Motor neuron (in vitro differentiated cells): ENCODE data around the gene TRIAP1. TPM values are rescaled to one million over a fixed set of nuclear protein-coding genes. Genes with fewer than 3 reads are reported as not detected.

Source experiments
- ATAC-seq, 8 experiments: fragments of 200-7000 bp; cut with Tn5 transposase; replicated peaks in 6 of 8; 2 replicates each; pipeline ENCODE4 v1.8.0; 2021; ENCODE audit warnings: mild to moderate bottlenecking in 8 of 8, moderate library complexity in 8 of 8
- H3K27ac ChIP-seq, 2 donors: fragments of 250-450 bp; sonication (Bioruptor Pico); 2 replicates each; pipeline ENCODE4 v1.9.0; 2021; ENCODE audit warnings: antibody characterized with exemption in 2 of 2, mild to moderate bottlenecking in 2 of 2, moderate library complexity in 1 of 2
- H3K4me1 ChIP-seq, 2 donors: fragments of 250-450 bp; sonication (Bioruptor Pico); replicated peaks in 1 of 2; 2 replicates each; pipeline ENCODE4 v1.6.1; 2021; ENCODE audit warnings: antibody characterized with exemption in 2 of 2, mild to moderate bottlenecking in 2 of 2, moderate library complexity in 1 of 2
- H3K4me3 ChIP-seq, 5 donors: fragments of 250-450 bp; sonication (Bioruptor Pico); 2 replicates each; pipeline ENCODE4 v1.9.0; 2021; ENCODE audit warnings: antibody characterized with exemption in 5 of 5, mild to moderate bottlenecking in 5 of 5, moderate library complexity in 4 of 5
- WGBS, 10 experiments: fragments of 450-650 bp; shearing (Covaris generic); methylation state at CpG; one replicate each; pipeline ENCODE4 v1.0.0; 2022; 5-methylcytosine and 5-hydroxymethylcytosine counted together
- in situ Hi-C, 9 experiments: fragments of 400-800 bp; cut with MboI; loops; one replicate each; pipeline ENCODE4 v1.15.0; 2021; ENCODE audit warnings: low sequenced_read_pairs in 9 of 9, low pct_unique_long_range_greater_than_20kb in 2 of 9; ENCODE audit not compliant: unreplicated experiment in 9 of 9
- total RNA-seq, 8 experiments: library from RNA; unstranded; fragments of 300-600 nt; gene quantifications; 2 replicates each; pipeline versions ENCODE4 v1.2.3 to v1.2.4, GENCODE V29; 2022

TRIAP1 gene
- total RNA-seq, 8 experiments from 2014 or later, result 25.0 to 90.0 (median 41.5) TPM

DNA sequence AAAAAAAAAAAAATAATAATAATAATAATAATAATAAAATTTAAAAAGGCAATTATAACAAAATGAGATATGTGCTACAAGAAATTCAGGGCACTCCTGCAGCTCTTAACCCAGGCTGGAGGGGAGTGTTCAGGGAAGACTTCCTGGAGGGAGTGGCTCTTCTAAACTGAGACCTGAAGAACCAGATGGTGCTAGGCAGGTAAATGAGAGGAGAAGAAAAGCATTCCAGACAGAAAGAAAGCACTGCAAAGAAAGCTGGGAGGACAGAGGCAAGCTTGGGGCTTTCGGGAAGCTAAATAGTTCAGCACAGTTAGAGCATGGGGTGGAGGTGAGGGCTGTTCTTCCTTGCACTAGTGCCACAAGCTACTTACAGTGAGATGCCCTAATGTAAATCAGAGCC lies 33.3 kb upstream of the TRIAP1 start:
- Histone ChIP-seq H3K4me3 (no peak overlapping the region), H3K27ac (no peak overlapping the region), H3K4me1 (peaks cover 0 to 4% of the 10 kb centered on the region in 2 donors)
- 25 to 100% (median 85%) methylated on average over 1 of the region's 1 CpG; no CpG with 5 or more reads in 2 of the 10 experiments for WGBS, 10 experiments
- in situ Hi-C loops, result no loop called here
- ATAC-seq, result peak in 1 of 8 experiments; percentile 20

DNA sequence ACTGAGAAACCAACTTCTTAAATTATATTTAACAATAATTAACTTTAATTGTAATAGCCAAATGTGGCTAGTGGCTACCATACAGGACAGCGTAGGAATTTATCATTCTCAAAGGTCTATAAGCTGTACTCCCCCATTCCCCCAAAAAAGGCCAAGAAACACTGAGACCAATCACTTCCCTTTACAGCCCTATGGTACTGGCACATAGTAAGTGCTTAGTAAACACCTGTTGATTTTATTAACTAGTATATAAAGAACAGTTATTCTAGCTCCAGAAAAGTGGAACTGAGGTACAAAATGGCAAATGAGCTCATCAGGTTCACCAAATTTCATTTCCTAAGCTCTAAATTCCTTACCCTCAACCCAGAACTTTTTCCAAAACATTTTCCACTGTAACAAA lies 29.5 kb upstream of the TRIAP1 start:
- in situ Hi-C loops, result no loop called here
- Histone ChIP-seq H3K4me3 (no peak overlapping the region), H3K27ac (no peak overlapping the region), H3K4me1 (peaks cover 2 to 6% of the 10 kb centered on the region in 2 donors)
- ATAC-seq, result no peak
- WGBS, 10 experiments, result 71 to 100% (median 100%) methylated on average over 1 of the region's 1 CpG; no CpG with 5 or more reads in 2 of the 10 experiments

DNA sequence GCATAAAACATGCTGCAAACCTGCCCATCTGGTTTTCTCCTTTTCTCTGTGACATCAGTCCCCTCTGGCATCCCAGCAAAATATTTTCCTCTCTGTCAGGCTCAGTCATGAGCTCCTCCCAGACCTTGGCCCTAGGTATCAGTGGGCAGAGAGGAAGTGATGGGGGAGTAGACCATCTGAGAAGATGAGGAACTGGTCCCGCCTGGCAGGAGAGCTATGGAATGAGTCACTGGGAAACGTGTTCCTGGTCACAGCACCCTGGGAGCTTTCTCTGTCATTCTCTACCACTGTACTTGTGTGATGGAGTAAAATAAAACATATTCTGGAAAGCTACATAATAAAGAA lies 28.4 kb upstream of the TRIAP1 start:
- peak in 6 of 8 experiments; percentile 7 to 47 (median 14) for ATAC-seq
- 0 to 50% (median 33%) methylated on average over 1 of the region's 2 CpGs; no CpG with 5 or more reads in 7 of the 10 experiments for WGBS, 10 experiments
- Histone ChIP-seq H3K27ac (no peak overlapping the region), H3K4me1 (peaks cover 5 to 10% of the 10 kb centered on the region in 2 donors), H3K4me3 (no peak overlapping the region)
- in situ Hi-C loops, result loop anchor here in 1 of 9 experiments (25.0 kb wide), 1 partner anchor 262 kb away; the partner anchor contains the start of gene RPLP0

DNA sequence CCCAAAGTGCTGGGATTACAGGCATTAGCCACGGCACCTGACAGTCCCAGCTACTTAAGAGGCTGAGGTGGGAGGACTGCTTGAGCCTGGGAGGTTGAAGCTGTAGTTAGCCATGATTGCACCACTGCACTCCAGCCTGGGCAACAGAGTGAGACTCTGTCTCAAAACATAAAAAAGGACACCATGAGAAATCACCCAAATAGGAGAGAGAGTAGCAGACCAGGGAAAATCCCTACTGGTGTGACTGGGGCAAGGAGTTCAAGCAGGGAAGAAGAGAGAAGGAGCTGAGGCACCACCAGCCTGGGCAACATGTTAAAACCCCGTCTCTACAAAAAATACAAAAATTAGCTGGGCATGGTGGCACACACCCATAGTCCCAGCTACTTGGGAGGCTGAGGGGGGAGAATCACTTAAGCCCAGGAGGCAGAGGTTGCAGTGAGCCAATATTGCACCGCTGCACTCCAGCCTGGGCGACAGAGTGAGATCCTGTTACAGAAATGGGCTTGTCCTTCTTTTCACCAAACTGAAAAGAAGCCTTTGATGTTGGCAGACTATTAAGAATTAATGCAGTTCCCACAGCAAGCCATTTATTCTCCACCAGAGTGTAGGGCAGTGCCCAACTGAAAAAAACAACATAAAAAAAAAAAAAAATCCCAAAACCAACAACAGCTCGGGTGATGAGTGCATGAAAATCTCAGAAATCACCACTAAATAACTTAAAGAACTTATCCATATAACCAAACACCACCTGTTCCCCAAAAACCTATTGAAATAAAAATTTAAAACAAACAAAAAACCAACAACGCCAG lies 27.8 kb upstream of the TRIAP1 start:
- Histone ChIP-seq H3K27ac (no peak overlapping the region), H3K4me1 (peaks cover 5 to 10% of the 10 kb centered on the region in 2 donors), H3K4me3 (no peak overlapping the region)
- ATAC-seq, result no peak
- in situ Hi-C loops, result loop anchor here in 1 of 9 experiments (25.0 kb wide), 1 partner anchor 262 kb away; the partner anchor contains the start of gene RPLP0
- WGBS, 10 experiments, result 13 to 100% (median 71%) methylated on average over 2 to 6 of the region's 6 CpGs; no CpG with 5 or more reads in 1 of the 10 experiments

DNA sequence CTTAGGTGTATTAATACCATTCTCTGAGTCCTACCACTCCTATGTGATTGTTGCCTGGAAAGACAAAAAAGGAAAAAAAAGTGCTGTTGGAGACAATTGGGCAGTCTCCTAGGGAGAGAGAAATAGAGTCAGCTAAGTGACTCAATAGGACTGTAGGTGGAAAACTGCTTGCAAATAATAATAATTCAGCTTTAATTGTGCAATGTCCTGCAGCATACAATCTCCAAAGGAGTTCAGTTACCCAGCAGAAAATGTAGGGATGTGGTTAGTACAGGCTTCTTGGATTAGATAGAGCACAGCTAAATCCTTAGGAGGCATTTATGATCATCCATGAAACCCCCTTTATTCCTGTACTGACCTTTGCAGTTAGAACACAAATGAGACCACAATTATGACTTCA lies 26.3 kb upstream of the TRIAP1 start:
- peaks cover 5 to 13% of the 10 kb centered on the region in 2 donors for H3K4me1 ChIP-seq
- no peak overlapping the region for H3K27ac ChIP-seq
- ATAC-seq, result no peak
- no peak overlapping the region for H3K4me3 ChIP-seq
- in situ Hi-C loops, result loop anchor here in 1 of 9 experiments (25.0 kb wide), 1 partner anchor 260 kb away; the partner anchor contains the start of gene RPLP0

DNA sequence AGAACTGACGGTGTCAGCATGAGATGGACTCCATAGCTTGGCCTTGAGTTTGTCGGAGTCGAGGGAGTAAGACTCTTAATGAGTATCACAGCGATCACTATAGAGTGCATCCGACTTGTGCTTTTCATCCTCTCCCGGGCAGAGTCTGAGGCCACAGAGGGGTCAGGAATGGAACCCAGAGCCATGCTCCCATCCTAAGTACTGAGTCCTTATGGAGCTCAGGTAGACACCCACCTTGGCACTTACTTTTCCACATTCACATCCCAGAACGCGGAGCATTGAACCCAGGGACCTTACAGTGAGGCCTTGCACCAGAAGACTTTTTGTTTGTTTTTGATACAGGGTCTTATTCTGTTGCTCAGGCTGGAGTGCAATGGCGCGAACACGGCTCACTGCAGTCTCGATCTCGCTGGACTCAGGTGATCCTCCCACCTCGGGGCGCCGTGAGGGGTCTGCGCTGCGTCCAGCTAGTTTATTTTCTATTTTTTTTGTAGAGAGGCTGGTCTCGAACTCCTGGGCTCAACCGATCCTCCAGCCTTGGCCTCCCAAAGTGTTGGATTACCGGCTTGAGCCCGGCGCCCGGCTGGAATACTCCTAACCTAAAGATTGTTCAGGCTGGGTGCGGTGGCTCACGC lies 24.1 kb upstream of the TRIAP1 start:
- in situ Hi-C loops, result loop anchor here in 1 of 9 experiments (25.0 kb wide), 1 partner anchor 258 kb away; the partner anchor contains the start of gene RPLP0
- Histone ChIP-seq H3K4me1 (peaks cover 7 to 19% of the 10 kb centered on the region in 2 donors), H3K27ac (peak overlapping the region; percentile 97 to 98), H3K4me3 (peak overlapping the region; percentile 66 to 95 (median 70))
- WGBS, 10 experiments, result 8 to 90% (median 77%) methylated on average over 2 to 14 of the region's 26 CpGs; no CpG with 5 or more reads in 4 of the 10 experiments
- ATAC-seq, result peak in 7 of 8 experiments; percentile 15 to 41 (median 35)

DNA sequence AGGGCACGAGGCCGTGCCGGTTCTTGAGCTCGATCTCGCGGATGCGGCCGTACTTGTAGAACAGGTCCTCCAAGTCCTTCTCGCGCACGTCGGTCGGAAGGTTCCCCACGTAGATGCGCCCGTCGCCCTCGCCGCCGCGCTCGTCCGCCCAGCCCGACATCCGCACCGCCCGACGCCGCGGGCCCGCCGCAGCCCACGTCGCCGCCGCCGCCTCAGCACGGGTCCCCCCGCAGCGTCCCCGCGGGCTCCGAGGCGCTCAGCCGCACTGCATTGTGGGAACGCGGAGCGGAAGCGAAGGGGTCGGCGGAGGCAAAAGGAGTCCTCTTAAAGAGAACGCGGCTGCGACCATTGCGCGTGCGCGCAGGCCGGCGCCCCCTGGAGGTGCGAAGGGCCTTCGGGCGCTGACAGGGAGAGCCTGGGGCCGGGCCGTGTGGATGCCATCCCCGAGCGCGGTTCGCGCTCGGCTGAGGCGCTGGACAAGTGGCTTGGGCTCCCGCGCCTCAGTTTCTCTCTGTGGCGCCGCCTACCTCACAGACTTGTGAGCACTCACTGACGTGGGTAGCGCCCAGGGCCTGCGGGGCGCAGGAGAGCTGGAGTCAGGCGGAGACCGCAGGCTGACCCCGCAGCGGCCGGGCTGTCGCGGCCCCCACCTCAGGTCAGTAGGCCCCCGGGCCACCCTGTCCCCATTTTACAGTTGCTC lies 23.4 kb upstream of the TRIAP1 start, which contains the start of gene SRSF9:
Gene SRSF9, minus strand, starts transcription at position 299 of the 700 bp plus-strand sequence. Its CDS starts 139 bp downstream, at position 160.
- peak; percentile 82 to 96 (median 92) for ATAC-seq
- H3K4me1 ChIP-seq, result peaks cover 7 to 19% of the 10 kb centered on the region in 2 donors
- H3K4me3 ChIP-seq, result peak within 1 kb of the TSS; percentile 66 to 95 (median 70)
- in situ Hi-C loops, result loop anchor here in 1 of 9 experiments (25.0 kb wide), 1 partner anchor 257 kb away; the partner anchor contains the start of gene RPLP0
- 0 to 2% (median 0%) methylated on average over 4 to 17 of the region's 88 CpGs; no CpG with 5 or more reads in 7 of the 10 experiments for WGBS, 10 experiments
- H3K27ac ChIP-seq, result peak within 1 kb of the TSS; percentile 97 to 98

DNA sequence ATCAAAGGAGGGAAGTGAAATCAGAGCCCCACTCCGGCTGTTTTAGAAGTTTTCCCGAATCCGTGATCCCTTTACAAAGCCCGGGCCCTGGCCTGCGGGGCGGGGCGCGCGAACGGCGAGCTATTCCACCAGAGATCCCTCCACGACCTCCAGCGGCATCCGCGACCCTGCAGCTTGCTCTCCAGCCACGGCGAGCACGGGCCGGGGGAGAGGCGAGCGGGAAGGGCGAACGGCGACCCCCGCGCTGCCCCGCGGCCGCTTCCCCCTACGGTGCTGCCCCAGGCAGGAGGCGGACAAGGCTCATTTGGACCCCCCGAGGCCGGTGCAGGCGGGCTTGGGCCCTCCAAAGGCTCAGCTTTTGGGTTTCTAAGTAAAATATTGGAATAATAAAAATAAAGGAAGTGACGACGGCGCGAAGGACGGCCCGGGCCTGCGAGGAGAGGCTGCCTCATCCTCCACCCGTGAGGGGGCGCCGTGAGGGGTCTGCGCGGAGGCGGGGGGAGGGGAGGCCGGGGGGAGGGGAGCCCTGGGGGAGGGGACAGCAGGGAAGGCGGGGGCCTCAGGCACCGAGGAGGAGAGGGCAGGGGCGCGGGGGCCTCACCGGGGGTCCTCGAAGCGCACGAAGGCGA lies 22.8 kb upstream of the TRIAP1 start:
- in situ Hi-C loops, result loop anchor here in 1 of 9 experiments (25.0 kb wide), 1 partner anchor 257 kb away; the partner anchor contains the start of gene RPLP0
- peak; percentile 6 to 72 (median 62) for ATAC-seq
- Histone ChIP-seq H3K4me1 (peaks cover 7 to 19% of the 10 kb centered on the region in 2 donors), H3K27ac (peak overlapping the region; percentile 97 to 98), H3K4me3 (peak overlapping the region; percentile 66 to 95 (median 70))
- WGBS, 10 experiments, result 0% methylated on average over 2 to 7 of the region's 57 CpGs; no CpG with 5 or more reads in 4 of the 10 experiments

DNA sequence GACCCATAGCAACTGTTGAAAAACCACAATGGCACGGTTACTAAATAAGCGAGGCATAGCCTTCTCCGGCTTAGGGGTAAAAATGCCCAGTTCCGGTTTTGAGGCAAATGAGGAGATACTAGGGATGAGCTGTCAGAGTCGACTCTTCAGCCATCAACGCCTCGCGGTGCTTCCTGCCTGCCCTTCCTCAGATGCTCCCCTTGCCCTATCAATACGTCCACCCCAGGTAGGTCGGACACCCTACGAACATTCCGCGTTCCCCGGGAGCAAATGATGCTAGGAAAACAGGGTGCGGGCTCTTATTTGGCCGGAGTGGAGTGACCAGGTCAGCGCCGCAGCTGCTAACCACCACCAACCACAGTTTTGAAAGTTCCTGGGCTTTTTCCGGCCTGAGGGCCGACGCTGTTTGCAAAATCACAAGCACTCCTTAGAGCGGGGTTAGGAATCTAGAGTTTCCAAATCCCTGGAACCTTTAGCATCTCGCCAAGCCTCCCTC lies 22.2 kb upstream of the TRIAP1 start:
- Histone ChIP-seq H3K27ac (peak overlapping the region; percentile 97 to 98), H3K4me3 (peak overlapping the region; percentile 66 to 95 (median 70)), H3K4me1 (peaks cover 7 to 19% of the 10 kb centered on the region in 2 donors)
- WGBS, 10 experiments, result 0 to 24% (median 2%) methylated on average over 3 to 19 of the region's 23 CpGs; no CpG with 5 or more reads in 1 of the 10 experiments
- peak in 3 of 8 experiments; percentile 11 to 25 (median 20) for ATAC-seq
- in situ Hi-C loops, result loop anchor here in 1 of 9 experiments (25.0 kb wide), 1 partner anchor 256 kb away; the partner anchor contains the start of gene RPLP0

DNA sequence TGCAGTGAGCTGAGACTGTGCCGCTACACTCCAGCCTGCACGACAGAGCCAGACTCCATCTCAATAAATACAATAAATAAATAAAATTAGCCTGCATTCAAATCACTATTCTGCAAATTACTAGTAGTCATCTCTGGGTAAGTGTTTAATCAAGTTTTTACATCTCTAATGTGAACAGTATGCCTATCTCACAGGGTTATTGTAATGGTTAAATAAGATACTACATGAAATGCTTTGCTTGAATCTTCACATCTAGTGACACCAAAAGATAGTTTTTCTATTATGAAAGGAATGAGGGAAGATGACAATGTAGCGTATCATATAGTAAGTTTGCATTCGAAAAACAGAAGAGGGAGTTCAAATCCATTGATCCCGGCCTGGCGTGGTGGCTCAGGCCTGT lies 21.3 kb upstream of the TRIAP1 start:
- H3K4me3 ChIP-seq, result no peak overlapping the region
- in situ Hi-C loops, result loop anchor here in 1 of 9 experiments (25.0 kb wide), 1 partner anchor 255 kb away; the partner anchor contains the start of gene RPLP0
- H3K27ac ChIP-seq, result no peak overlapping the region
- peaks cover 7 to 19% of the 10 kb centered on the region in 2 donors for H3K4me1 ChIP-seq
- 80 to 100% (median 96%) methylated on average over 1 to 6 of the region's 6 CpGs for WGBS, 10 experiments
- no peak for ATAC-seq

DNA sequence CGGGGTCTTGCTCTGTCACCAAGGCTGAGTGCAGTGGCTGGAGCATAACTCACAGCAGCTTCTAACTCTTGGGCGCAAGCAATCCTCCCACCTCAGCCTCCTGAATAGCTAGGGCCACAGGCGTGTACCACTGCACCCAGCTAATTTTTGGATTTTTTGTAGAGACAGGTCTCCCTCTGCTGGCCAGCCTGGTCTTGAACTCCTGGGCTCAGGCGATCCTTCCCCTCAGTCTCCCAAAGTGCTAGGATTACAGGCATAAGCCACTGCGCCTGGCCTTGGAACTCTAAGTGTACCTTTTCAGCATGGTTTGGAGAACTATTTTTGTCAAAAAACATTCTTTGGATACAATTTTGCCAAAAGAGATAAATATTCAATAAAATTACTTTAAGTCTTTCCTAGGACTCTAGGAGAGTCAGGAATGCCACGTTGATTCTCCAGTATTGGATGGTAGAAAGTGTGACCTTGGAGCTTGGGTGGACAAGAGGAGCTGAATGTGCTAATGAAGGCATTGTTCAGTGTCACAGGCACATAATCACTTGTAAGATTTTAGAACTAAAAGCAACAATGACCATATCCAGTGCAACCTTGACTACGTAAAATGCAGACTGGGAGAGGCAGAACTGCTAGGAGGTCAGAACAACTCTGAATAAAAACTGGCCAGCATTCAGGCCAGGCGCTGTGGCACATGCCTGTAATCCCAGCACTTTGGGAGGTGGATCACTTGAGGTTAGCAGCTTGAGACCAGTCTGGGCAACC lies 20.6 kb upstream of the TRIAP1 start:
- H3K27ac ChIP-seq, result no peak overlapping the region
- in situ Hi-C loops, result loop anchor here in 1 of 9 experiments (25.0 kb wide), 1 partner anchor 254 kb away; the partner anchor contains the start of gene RPLP0
- no peak overlapping the region for H3K4me3 ChIP-seq
- peak in 2 of 8 experiments; percentile 5 to 8 for ATAC-seq
- 14 to 100% (median 61%) methylated on average over 1 to 8 of the region's 8 CpGs for WGBS, 10 experiments
- peaks cover 7 to 19% of the 10 kb centered on the region in 2 donors for H3K4me1 ChIP-seq
